ENCODE measurements around the gene LRRC8E.
"Not testable (repeated sequence)": the region's sequence is repeated elsewhere in the genome, so short reads cannot be mapped to it uniquely, and the experiment has no call there.

The LRRC8E gene

DNA sequence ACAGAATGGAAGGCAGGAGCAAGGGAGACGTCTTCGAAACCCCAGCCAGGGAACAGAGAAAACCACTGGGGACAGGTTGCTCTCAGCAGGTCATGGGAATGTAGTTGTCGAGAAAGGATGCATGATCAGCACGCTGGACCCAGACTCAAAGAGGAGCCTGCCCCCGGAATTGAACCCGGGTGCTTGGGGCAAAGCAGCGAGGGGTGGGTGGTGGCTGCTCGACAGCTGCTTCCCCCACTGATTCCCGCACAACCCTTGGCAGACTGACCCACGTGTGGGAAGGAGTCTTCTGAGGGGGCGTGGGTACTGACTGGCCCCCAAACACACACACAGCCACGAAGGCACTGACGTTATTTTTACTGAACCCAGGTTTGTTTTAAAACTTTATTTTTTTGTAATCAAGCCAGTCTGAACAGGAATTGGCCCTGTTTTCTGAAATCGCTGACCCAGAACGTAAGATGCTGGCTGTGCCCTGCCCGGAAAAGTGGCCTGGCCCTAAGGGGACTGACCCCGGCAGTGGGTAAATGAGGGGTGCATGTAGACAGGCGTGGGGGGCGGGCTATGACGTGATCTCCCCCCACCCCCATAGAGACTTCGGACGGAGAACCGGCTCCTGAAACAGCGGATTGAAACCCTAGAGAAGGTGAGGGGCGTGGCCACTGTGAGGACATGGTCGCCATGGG, 32.7 kb upstream of the LRRC8E start:
- no peaks in the 10 kb centered on the region for H3K36me3 ChIP-seq (ENCODE audit: control insufficient read depth, insufficient read depth, low read length)
- H3K4me3 ChIP-seq (ENCODE audit: insufficient read depth, low read depth, low read length, poor library complexity, severe bottlenecking): no peak overlapping the region
- H3K9me3 ChIP-seq (ENCODE audit: control insufficient read depth, low read length): no peaks in the 10 kb centered on the region
- no peak overlapping the region for H3K27ac ChIP-seq (ENCODE audit: insufficient read depth, low read length, poor library complexity, severe bottlenecking)
- no peak for DNase-seq
- H3K4me1 ChIP-seq (ENCODE audit: control insufficient read depth, insufficient read depth, low read length, poor library complexity, severe bottlenecking): peaks cover 6% of the 10 kb centered on the region
- H3K27me3 ChIP-seq (replicated peaks; ENCODE audit: control insufficient read depth, insufficient read depth, low read length, poor library complexity, severe bottlenecking): no peaks in the 10 kb centered on the region

DNA sequence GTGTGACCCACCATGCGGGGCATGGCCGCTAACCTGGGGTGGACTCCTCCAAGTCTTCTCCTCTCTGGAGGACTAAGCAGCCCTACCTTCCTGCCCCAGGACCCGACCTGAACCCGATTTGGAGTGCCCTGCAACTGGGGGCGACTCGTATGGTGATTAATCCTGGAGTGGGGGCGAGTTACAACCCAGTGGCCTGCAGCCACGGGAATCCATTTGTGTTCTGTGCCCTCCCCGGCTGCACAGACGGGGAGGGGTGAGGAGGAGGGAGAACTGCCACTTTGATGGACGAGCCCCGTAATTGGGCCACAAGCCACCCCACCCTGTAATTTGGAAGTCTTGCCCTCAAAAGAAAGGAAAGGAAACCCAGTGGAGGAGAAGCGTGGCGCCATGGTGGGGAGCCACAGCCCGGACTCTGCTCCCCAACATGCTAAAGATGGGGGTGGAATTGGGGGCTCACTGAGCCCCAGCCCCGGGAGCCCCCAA, 32.2 kb upstream of the LRRC8E start:
- Histone ChIP-seq H3K4me3 (ENCODE audit: insufficient read depth, low read depth, low read length, poor library complexity, severe bottlenecking) (no peak overlapping the region), H3K27me3 (replicated peaks; ENCODE audit: control insufficient read depth, insufficient read depth, low read length, poor library complexity, severe bottlenecking) (no peaks in the 10 kb centered on the region), H3K9me3 (ENCODE audit: control insufficient read depth, low read length) (no peaks in the 10 kb centered on the region), H3K36me3 (ENCODE audit: control insufficient read depth, insufficient read depth, low read length) (no peaks in the 10 kb centered on the region), H3K4me1 (ENCODE audit: control insufficient read depth, insufficient read depth, low read length, poor library complexity, severe bottlenecking) (peaks cover 6% of the 10 kb centered on the region), H3K27ac (ENCODE audit: insufficient read depth, low read length, poor library complexity, severe bottlenecking) (no peak overlapping the region)
- DNase-seq: no peak

DNA sequence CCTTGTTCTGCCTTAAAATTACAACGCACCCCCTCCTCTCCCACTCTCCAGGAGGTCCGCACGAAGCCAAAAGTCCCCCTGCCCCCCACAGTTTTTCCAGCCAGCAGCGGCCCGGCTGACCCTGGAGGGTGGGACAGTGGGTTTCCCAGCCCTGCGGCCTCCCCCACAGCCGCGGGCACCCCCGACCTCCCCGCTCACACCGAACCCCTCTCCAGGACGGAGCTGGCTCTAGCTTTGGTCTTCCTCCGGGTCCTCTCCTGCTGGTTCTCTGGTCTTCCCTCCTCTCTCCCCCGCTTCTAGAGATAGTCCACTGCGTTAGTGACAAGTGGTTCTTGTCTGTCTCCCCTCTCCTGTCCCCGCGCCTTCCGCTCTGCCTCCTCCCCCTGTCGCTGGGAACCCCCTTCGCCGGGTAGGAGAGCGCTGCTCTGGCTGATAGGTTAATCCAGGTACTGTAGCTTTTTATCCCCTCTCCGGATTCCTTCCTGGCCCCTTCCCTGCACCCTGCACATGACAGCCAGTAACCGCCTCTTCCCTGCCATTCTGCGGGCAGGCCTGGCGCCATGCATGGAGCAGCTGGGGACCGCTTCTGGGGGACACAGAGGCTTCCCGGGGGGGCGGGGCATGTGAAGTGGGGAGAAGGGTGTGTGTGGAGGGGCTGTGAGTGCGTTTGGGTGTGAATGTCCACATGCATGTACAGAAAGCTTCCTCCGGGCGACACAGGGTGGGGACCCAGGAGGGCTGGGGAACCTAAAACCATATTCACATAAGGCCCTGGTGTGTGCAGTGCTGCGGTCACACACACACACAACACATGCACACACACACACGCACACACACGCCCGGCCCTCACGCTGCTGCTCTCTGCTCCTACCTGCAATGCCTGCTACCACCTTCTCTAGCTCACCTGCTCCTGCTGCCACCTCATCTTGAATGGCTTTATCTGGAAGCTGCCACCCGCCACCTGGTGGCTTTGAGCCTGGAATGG, 31.3 kb upstream of the LRRC8E start:
- no peak overlapping the region for H3K27ac ChIP-seq (ENCODE audit: insufficient read depth, low read length, poor library complexity, severe bottlenecking)
- peaks cover 13% of the 10 kb centered on the region for H3K4me1 ChIP-seq (ENCODE audit: control insufficient read depth, insufficient read depth, low read length, poor library complexity, severe bottlenecking)
- no peaks in the 10 kb centered on the region for H3K36me3 ChIP-seq (ENCODE audit: control insufficient read depth, insufficient read depth, low read length)
- H3K9me3 ChIP-seq (ENCODE audit: control insufficient read depth, low read length): no peaks in the 10 kb centered on the region
- H3K4me3 ChIP-seq (ENCODE audit: insufficient read depth, low read depth, low read length, poor library complexity, severe bottlenecking): no peak overlapping the region
- no peak for DNase-seq
- H3K27me3 ChIP-seq (replicated peaks; ENCODE audit: control insufficient read depth, insufficient read depth, low read length, poor library complexity, severe bottlenecking): no peaks in the 10 kb centered on the region

DNA sequence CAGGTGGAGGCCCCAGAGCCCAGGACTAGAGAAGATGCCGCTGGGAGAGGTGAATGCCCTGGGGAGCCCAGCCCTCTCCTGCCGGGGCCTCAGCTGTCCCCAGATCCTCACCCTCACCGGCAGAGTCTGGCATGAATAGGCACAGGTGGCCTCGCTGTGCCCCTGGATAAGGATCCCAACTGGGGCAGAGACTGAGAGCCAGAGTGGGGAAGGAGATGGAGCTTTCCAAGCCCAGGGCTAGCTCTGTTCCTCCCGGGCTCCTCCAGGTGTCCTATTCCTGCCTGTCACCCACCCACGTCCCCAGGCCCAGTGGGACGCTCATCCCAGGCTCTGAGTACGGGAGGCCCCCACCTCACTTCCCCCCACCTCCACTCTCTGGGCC, 30.6 kb upstream of the LRRC8E start:
- Histone ChIP-seq H3K9me3 (ENCODE audit: control insufficient read depth, low read length) (no peaks in the 10 kb centered on the region), H3K27ac (ENCODE audit: insufficient read depth, low read length, poor library complexity, severe bottlenecking) (no peak overlapping the region), H3K4me1 (ENCODE audit: control insufficient read depth, insufficient read depth, low read length, poor library complexity, severe bottlenecking) (peaks cover 18% of the 10 kb centered on the region), H3K36me3 (ENCODE audit: control insufficient read depth, insufficient read depth, low read length) (no peaks in the 10 kb centered on the region), H3K4me3 (ENCODE audit: insufficient read depth, low read depth, low read length, poor library complexity, severe bottlenecking) (no peak overlapping the region), H3K27me3 (replicated peaks; ENCODE audit: control insufficient read depth, insufficient read depth, low read length, poor library complexity, severe bottlenecking) (no peaks in the 10 kb centered on the region)
- no peak for DNase-seq

DNA sequence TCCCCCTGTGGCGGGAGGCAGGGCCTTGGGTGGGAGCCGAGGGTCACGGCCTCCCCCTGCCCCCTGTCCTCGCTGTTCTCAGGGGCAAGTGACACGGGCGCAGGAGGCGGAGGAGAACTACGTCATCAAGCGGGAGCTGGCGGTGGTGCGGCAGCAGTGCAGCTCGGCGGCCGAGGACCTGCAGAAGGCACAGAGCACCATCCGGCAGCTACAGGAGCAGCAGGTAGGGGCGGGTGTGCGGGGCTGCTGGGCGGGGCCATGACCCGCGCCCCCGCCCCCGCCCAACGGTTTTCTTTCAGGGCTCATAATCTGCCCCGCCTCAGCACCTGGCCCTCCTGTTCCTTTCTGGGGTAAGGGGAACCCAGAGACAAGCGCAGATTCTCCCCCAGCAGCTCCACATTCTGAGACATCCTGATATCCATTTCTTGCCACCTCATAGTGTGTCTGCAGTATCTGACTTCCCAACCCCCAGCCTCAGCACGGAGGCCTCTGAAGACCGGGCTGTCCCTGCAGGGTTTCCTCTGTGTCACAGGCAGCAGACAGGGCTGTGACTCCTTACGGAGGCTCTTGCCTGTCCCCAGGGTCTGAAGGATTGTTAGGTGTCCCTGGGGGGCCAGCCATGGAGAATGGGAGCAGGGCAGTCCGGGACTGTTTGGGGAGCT, 30.1 kb upstream of the LRRC8E start:
- DNase-seq: no peak
- no peak overlapping the region for H3K27ac ChIP-seq (ENCODE audit: insufficient read depth, low read length, poor library complexity, severe bottlenecking)
- peaks cover 16% of the 10 kb centered on the region for H3K4me1 ChIP-seq (ENCODE audit: control insufficient read depth, insufficient read depth, low read length, poor library complexity, severe bottlenecking)
- no peaks in the 10 kb centered on the region for H3K27me3 ChIP-seq (replicated peaks; ENCODE audit: control insufficient read depth, insufficient read depth, low read length, poor library complexity, severe bottlenecking)
- no peaks in the 10 kb centered on the region for H3K36me3 ChIP-seq (ENCODE audit: control insufficient read depth, insufficient read depth, low read length)
- no peak overlapping the region for H3K4me3 ChIP-seq (ENCODE audit: insufficient read depth, low read depth, low read length, poor library complexity, severe bottlenecking)
- no peaks in the 10 kb centered on the region for H3K9me3 ChIP-seq (ENCODE audit: control insufficient read depth, low read length)

DNA sequence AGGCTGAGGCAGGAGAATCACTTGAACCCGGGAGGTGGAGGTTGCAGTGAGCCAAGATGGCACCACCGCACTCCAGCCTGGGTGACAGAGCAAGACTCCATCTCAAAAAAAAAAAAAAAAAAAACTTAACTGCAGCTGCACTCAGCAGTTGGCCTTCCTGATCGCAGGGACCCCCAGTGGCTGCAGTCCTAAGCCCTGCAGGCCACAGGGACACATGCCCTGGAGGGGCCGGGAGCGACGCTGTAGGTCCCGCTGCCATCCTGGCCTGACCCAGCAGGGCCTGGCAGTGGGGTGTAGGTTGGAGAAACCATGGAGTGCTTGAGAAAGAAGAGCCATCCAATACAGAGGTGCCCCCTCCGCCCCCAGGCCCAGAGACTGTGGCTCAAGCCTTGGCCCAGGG, 29.2 kb upstream of the LRRC8E start:
- not testable (repeated sequence) for H3K36me3 ChIP-seq (ENCODE audit: control insufficient read depth, insufficient read depth, low read length); DNase-seq; H3K9me3 ChIP-seq (ENCODE audit: control insufficient read depth, low read length); H3K27me3 ChIP-seq (replicated peaks; ENCODE audit: control insufficient read depth, insufficient read depth, low read length, poor library complexity, severe bottlenecking); H3K4me3 ChIP-seq (ENCODE audit: insufficient read depth, low read depth, low read length, poor library complexity, severe bottlenecking); H3K27ac ChIP-seq (ENCODE audit: insufficient read depth, low read length, poor library complexity, severe bottlenecking)
- peaks cover 12% of the 10 kb centered on the region for H3K4me1 ChIP-seq (ENCODE audit: control insufficient read depth, insufficient read depth, low read length, poor library complexity, severe bottlenecking)

DNA sequence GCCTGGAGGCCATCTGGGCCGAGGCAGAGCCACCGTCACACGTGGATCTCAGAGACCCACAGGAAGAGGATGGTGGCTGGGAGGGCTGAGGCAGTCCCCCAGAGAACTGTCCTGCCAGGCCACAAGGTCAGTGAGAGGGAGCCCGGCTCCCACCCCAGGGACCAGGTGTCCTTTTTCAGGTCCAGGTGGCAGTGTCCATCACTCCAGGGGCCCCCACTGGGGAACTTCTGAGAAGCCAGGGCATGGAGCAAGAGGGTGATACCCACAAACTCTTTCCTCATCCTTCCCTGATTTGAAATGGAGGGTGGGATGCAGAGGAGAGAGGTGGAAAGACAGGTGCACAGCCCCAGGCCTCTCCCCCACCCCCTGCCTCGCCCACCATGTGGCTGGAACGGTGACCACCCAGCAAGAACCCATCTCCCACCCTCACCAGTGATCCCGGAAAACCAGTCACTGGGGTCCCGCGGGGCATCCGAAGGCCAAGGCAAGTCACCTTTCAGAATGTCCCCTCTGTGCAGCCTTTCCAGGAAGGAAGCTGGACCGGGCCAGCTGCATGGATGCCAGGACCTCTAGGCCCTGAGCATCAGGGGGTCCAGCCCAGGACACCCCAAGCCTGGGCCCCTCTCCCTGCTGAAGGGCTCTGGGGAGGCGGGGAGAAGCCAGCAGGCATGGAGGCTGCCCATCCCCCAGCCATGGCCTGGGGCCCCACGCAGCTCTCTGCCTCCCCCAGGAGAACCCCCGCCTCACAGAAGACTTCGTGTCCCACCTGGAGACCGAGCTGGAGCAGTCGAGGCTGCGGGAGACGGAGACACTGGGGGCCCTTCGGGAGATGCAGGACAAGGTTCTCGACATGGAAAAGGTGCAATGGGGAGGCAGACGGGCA, 28.2 kb upstream of the LRRC8E start:
- no peak overlapping the region for H3K4me3 ChIP-seq (ENCODE audit: insufficient read depth, low read depth, low read length, poor library complexity, severe bottlenecking)
- no peaks in the 10 kb centered on the region for H3K36me3 ChIP-seq (ENCODE audit: control insufficient read depth, insufficient read depth, low read length)
- peaks cover 16% of the 10 kb centered on the region for H3K4me1 ChIP-seq (ENCODE audit: control insufficient read depth, insufficient read depth, low read length, poor library complexity, severe bottlenecking)
- H3K9me3 ChIP-seq (ENCODE audit: control insufficient read depth, low read length): no peaks in the 10 kb centered on the region
- DNase-seq: no peak
- no peak overlapping the region for H3K27ac ChIP-seq (ENCODE audit: insufficient read depth, low read length, poor library complexity, severe bottlenecking)
- H3K27me3 ChIP-seq (replicated peaks; ENCODE audit: control insufficient read depth, insufficient read depth, low read length, poor library complexity, severe bottlenecking): no peaks in the 10 kb centered on the region

DNA sequence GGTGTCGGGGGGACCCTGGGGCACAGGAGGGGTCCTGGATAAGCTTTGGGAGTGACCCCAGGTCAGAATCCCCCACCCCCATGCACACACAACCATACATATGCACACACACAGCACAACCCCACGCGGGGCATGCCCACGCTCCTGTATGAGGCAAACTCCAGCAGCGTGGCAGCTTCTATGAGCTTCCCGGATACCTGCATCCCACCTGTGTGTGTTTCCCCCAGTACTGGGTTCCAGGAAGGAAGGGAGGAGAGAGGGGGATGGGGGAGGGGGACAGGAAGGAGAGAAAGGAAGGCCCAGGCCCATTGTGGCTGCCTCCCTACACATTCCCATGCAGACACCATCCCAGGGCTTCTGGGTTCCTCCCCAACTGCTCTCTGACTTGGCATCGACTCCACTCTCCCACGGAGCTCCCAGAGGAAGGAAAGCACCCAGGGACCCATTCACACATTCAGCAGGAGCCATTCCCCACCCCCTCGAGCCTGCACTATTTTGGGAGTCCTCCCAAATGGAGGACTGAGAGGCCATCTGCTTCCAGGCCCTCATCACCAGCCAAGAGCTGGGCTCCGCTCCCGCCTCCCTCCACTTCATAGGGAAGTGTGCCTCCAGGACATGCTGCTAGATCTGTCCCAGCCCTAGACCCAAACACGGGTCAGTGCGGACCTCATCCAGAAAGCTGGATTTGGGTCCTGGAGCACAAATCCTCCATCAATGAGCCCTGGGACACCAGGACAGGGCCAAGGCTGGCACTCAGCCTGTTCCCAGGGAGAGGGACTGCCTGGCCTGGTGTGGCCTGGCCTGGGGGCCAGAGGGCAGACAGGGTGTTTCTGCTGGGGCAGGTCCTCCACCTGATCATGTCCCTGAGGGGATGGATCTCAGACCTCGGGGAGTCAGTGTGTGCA, 27.3 kb upstream of the LRRC8E start:
- no peaks in the 10 kb centered on the region for H3K27me3 ChIP-seq (replicated peaks; ENCODE audit: control insufficient read depth, insufficient read depth, low read length, poor library complexity, severe bottlenecking)
- H3K4me1 ChIP-seq (ENCODE audit: control insufficient read depth, insufficient read depth, low read length, poor library complexity, severe bottlenecking): peaks cover 22% of the 10 kb centered on the region
- no peak overlapping the region for H3K4me3 ChIP-seq (ENCODE audit: insufficient read depth, low read depth, low read length, poor library complexity, severe bottlenecking)
- H3K9me3 ChIP-seq (ENCODE audit: control insufficient read depth, low read length): no peaks in the 10 kb centered on the region
- H3K27ac ChIP-seq (ENCODE audit: insufficient read depth, low read length, poor library complexity, severe bottlenecking): no peak overlapping the region
- H3K36me3 ChIP-seq (ENCODE audit: control insufficient read depth, insufficient read depth, low read length): no peaks in the 10 kb centered on the region
- DNase-seq: no peak
